H7 (cell line): ENCODE data around the gene TM4SF1. TPM values are rescaled to one million over a fixed set of nuclear protein-coding genes. Genes with fewer than 3 reads are reported as not detected.

ENCODE experiments used
- DNase-seq: peaks from one replicate; pipeline ENCODE4 v3.0.0; 2012
- H3K27me3 ChIP-seq: 2 replicates; pipeline ENCODE4 v1.6.0; 2011; ENCODE audit warnings: mild to moderate bottlenecking, low read length; ENCODE audit not compliant: control insufficient read depth, insufficient read depth
- H3K36me3 ChIP-seq: replicated peaks from 2 replicates; pipeline ENCODE4 v1.5.1; 2011; ENCODE audit warnings: low read length; ENCODE audit not compliant: control insufficient read depth, insufficient read depth
- H3K4me3 ChIP-seq: 2 replicates; pipeline ENCODE4 v1.5.1; 2011; ENCODE audit warnings: low read depth, mild to moderate bottlenecking, control low read depth, low read length, moderate library complexity; ENCODE audit not compliant: insufficient read depth
- total RNA-seq: library from RNA; depleted of rRNA; stranded (reverse); fragments of >200 nt; shearing (Covaris generic); gene quantifications from 2 replicates; pipeline ENCODE4 v1.2.3, GENCODE V29; 2014

Gene TM4SF1
- total RNA-seq, 1 experiment from 2014 or later: 0.07 TPM

- H3K27me3 ChIP-seq: no peaks in the 10 kb centered on the region
- no peak overlapping the region for H3K4me3 ChIP-seq
These were observed 25.0 kb upstream of the TM4SF1 start for GRCh38 chr3:149402481-149402880.

DNA sequence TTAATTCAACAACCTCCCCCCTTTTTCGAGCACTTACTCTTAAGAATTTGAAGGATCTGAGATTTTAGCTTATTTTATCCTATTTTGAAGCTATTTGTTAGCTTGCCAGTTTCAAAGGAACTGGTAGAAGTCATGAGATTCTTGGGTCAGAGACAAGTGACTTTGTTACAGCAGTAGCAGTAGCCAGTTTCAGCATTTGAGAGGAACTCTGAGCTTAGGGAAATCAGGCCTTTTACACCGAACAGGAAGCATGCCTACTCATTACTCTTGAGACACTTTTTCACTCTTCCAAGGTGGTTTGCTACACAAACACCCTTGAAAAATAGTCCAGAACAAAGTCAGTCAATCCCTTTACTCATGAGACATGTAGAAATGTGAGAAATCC lies 24.5 kb upstream of the TM4SF1 start:
- DNase-seq: no peak
- no peaks in the 10 kb centered on the region for H3K27me3 ChIP-seq
- H3K4me3 ChIP-seq: no peak overlapping the region
- no peaks in the 10 kb centered on the region for H3K36me3 ChIP-seq

More at GRCh38 chr3:149402481-149402880, 25.0 kb upstream of the TM4SF1 start:
- H3K36me3 ChIP-seq: no peaks in the 10 kb centered on the region
- DNase-seq: no peak

DNA sequence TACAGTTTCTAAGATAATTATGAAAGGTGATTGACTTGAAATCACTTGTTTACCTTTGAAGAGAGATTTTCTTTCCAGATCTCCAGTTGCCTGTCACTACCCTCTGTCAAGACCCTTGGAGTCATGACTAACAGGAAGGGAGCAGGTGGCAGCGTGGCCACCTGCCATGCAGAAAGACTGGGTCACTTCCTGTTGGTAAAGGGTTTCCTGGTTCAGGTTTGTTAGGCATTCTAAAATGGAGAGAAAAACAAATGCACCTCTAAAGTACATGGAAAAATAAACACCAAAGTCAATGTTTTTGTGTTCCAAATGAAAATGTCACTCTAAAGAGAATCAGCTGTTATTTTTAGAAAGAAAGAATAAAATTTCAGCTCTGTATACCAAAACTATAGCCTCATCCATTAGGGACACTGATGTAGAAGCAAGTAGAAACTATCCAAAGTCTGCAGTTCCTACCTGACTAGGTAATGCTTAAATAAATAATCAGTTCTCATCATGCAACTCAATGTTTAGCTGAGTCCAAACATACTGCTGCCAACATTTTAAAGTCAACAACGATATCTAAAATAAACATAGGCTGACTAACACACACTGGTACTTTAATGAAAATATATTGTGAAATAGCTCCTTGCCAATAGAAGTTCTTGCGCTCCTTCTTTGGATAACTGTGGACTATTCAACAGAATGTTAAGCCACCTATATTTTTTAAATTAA lies 23.9 kb upstream of the TM4SF1 start:
- Histone ChIP-seq H3K27me3 (no peaks in the 10 kb centered on the region), H3K36me3 (no peaks in the 10 kb centered on the region), H3K4me3 (no peak overlapping the region)
- DNase-seq: no peak

DNA sequence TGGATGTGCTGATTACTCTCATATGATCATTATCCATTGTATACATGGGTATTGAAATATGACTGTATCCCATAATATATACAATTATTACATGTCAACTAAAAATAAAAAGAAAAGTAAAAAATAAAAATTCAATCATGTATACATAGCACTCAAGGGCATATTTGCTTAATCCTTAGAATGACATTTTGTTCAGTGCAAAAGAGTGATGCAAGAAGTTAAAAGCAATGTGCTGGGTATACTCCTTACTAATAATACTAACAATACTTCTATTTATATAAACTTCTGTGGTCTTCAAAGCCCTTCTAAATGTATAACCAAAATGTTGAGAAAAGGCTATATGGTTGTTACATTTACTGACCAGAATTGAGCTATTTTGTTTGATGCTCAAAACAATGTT lies 23.2 kb upstream of the TM4SF1 start:
- no peaks in the 10 kb centered on the region for H3K36me3 ChIP-seq
- H3K27me3 ChIP-seq: no peaks in the 10 kb centered on the region
- no peak for DNase-seq
- no peak overlapping the region for H3K4me3 ChIP-seq

GRCh38 chr3:149398296-149398695 lies 20.8 kb upstream of the TM4SF1 start:
- H3K4me3 ChIP-seq: no peak overlapping the region
- H3K36me3 ChIP-seq: no peaks in the 10 kb centered on the region
- H3K27me3 ChIP-seq: no peaks in the 10 kb centered on the region
- no peak for DNase-seq

- Histone ChIP-seq H3K36me3 (no peaks in the 10 kb centered on the region), H3K4me3 (no peak overlapping the region), H3K27me3 (no peaks in the 10 kb centered on the region)
- DNase-seq: no peak
These were observed 20.1 kb upstream of the TM4SF1 start for GRCh38 chr3:149397528-149397927.

- Histone ChIP-seq H3K27me3 (no peaks in the 10 kb centered on the region), H3K4me3 (no peak overlapping the region), H3K36me3 (no peaks in the 10 kb centered on the region)
- no peak for DNase-seq
These were observed 19.0 kb upstream of the TM4SF1 start for GRCh38 chr3:149396476-149396875.

DNA sequence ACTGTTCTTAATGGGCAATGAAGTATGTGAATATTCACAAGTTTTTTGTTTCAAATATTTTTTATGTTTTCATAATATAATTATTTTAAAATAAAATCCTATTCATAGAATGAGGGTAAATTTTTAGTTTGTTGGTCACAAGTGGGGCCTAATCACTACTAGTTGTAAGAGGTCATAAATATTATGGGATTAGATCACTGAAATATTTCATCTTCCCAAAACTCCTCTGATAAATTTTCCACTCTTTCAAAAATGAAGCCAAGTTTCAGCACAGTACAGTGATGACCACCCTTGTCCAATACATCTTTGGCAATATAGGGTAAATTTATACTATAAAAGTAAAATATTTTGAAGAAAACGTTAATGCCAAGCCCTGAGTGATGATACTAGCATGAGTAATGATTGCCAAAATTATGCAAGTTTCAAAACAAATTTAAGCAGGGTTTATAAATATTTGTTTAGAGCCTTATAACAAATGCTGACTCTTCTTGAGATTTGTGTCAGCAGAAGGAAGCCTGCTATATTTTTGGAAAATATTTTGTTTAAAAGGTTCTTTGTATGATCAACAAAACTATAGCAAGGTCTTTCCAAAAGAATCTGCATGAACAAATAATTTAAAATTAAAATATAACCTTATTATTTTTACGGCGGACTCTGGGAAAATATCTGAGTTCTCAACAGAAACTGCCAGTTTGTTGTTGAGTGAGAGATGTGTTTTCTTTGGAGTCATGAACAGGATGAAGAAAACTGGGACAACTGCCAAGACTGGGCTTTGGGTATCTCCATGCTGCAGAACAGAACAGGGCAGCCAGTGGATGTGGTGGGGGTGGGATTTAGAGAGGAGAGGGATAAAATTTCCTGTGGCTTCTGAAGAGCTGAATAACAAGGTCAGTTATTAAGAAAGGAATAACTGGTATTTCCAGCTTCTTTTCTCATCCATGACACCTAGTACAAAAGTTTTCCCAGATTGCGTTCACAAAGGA lies 17.9 kb upstream of the TM4SF1 start:
- Histone ChIP-seq H3K27me3 (no peaks in the 10 kb centered on the region), H3K36me3 (no peaks in the 10 kb centered on the region), H3K4me3 (no peak overlapping the region)
- DNase-seq: no peak

- no peaks in the 10 kb centered on the region for H3K36me3 ChIP-seq
- DNase-seq: peak; percentile 57
- H3K27me3 ChIP-seq: no peaks in the 10 kb centered on the region
- no peak overlapping the region for H3K4me3 ChIP-seq
These were observed 16.1 kb upstream of the TM4SF1 start for GRCh38 chr3:149393345-149394160.

DNA sequence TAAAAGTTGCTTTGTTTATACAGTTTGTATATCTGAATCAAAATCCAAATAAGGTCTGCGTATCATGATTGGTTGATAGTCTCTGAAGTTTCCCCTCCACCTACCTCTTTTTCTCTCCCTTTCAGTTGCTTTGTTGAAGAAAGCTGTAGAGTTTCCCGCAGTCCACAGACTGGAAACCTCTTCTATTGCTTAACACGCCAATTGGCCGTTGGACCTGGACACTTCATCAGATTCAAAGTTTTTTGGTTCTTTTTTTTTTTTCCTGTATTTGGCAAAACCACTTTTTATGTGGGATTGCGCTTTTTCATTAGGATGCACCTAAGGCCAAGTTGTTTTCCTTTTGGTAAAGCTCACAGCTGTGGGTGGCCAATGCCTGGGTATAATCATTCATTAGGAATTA lies 14.5 kb upstream of the TM4SF1 start:
- Histone ChIP-seq H3K27me3 (no peaks in the 10 kb centered on the region), H3K36me3 (no peaks in the 10 kb centered on the region), H3K4me3 (no peak overlapping the region)
- DNase-seq: no peak

DNA sequence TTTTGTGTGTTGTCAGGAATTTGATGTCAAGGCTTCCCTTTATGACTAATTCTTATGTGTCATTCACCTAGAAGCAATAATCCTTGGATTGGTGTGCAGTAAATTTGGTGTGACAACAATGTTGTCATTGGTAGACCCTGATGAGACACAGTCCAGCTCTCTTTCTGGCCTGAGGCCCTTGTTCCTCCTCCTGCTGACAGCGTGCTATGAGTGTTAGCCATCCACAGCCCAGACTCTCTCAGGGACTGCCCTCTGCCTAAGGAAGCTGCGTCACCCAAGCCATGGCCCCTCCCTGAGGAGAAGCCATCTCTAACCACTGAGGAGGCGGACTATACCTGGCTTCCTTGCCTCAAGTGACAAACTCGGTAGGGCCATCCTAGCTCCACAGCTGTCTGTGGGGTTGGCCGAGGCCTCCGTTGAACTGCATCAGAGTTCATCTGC lies 13.3 kb upstream of the TM4SF1 start:
- Histone ChIP-seq H3K27me3 (no peaks in the 10 kb centered on the region), H3K36me3 (no peaks in the 10 kb centered on the region), H3K4me3 (no peak overlapping the region)
- DNase-seq: no peak

GRCh38 chr3:149390294-149390693 lies 12.8 kb upstream of the TM4SF1 start:
- Histone ChIP-seq H3K4me3 (no peak overlapping the region), H3K27me3 (no peaks in the 10 kb centered on the region), H3K36me3 (no peaks in the 10 kb centered on the region)
- DNase-seq: no peak

DNA sequence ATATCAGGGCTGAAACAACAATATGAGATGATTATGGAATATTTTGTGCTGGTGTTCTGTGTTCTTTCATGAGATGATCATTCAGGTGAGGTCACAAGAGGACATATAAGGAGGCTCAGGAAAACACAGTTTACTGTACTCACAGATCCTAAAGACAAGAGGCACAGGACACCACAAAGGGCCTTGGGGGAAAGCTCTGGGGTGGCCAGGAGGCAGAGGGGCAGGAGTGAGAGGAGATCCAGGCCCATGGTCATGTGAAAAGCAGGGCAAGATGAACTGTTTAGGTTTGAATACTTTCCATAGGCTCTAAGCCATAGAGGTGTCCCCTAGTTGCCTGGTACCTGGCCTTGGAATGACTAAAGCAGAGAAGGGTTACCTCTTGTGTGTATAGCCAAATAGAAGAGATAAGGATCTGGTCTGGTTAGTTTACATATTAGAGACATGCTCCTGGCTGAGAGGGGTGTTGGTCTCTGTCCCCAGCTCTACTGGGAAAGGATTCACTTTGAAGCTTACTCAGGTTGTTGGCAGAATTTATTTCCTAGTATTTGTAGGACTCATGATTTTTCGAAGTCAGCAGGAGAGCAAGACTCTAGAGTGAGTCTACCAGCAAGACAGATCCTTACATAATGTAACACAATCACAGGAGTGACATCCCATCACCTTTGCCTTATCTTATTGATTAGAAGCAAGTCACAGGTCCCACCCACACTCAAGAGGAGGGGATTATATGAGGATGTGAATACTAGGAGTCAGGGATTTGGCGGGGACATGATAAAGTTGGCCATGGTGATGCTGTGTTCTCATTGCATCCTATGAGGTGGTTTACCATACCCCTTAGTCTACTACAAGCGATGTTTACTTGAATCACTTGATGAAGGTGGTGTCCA lies 11.3 kb upstream of the TM4SF1 start:
- no peaks in the 10 kb centered on the region for H3K27me3 ChIP-seq
- no peaks in the 10 kb centered on the region for H3K36me3 ChIP-seq
- no peak for DNase-seq
- H3K4me3 ChIP-seq: no peak overlapping the region
